IPS-18c (cell line): ENCODE measurements around the gene ANGPTL8.

ENCODE experiments used
- H3K4me3 ChIP-seq: 2 replicates; pipeline ENCODE4 v1.7.0; 2013; ENCODE audit warnings: low read depth, mild to moderate bottlenecking, low read length, moderate library complexity; ENCODE audit not compliant: insufficient read depth
- H3K9me3 ChIP-seq: one replicate; pipeline ENCODE4 v1.6.1; 2013; ENCODE audit warnings: mild to moderate bottlenecking, low read length, moderate library complexity; ENCODE audit not compliant: control insufficient read depth, insufficient read depth

The ANGPTL8 gene, protein sequence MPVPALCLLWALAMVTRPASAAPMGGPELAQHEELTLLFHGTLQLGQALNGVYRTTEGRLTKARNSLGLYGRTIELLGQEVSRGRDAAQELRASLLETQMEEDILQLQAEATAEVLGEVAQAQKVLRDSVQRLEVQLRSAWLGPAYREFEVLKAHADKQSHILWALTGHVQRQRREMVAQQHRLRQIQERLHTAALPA

DNA sequence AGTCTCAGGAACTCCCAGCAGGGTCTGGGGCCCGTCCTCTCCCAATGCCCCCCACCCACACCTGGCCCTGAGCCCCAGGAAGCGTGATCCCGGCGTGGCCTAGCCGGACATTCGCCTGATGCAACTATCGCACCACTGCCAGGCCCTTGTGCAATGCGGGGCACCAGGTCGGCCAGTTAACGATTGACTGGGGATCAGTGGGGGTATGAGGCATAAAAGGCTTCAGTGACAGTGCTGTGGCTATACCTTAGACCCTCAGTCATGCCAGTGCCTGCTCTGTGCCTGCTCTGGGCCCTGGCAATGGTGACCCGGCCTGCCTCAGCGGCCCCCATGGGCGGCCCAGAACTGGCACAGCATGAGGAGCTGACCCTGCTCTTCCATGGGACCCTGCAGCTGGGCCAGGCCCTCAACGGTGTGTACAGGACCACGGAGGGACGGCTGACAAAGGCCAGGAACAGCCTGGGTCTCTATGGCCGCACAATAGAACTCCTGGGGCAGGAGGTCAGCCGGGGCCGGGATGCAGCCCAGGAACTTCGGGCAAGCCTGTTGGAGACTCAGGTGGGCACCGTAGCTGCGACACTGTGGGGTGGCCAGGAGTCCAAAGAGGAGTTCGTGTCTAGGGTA is at the start of gene ANGPTL8:
Gene ANGPTL8 (plus strand): TSS at position 243 of the 624 bp plus-strand sequence. CDS start 19 bp downstream, at position 262.
- Histone ChIP-seq H3K9me3 (no peaks in the 10 kb centered on the region), H3K4me3 (no peak within 1 kb of the TSS)

DNA sequence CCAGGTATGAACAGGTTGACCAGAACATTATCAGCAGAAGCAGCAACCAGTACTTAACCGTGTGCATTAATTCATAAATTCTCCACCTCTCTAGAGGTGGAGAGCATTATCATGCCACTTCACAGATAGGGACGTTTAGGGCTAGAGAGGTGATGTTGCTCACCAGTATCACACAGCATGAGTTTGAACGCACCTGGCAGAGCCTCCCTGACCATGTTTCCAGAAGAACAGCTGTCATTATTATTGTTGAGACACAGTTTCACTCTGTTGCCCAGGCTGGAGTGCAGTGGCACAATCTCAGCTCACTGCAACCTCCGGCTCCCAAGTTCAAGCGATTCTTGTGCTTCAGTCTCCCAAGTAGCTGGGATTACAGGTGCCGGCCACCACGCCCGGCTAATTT is 48.9 kb upstream of the ANGPTL8 start:
- no peak overlapping the region for H3K4me3 ChIP-seq
- no peaks in the 10 kb centered on the region for H3K9me3 ChIP-seq

DNA sequence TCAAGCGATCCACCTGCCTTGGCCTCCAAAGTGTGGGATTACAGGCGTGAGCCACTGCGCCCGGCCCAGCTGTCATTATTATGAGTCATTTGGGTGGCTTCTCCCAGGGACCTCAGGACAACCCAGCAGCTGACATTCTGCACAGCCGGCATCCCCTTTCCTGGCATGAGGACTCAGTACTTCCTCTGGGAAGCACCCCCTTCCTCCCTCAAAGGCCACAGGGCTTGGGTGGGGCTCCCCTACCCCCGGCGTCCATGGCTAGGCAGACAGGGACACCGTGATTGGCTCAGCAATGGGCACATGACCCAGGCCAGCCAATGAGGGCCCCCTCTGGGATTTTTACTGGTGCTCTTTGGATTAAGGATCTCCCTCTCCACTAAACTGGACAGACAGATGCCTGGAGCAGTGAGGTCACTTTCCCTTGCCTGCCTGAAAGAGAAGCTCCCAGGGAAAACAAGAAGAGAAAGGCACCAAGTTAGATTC is 48.1 kb upstream of the ANGPTL8 start:
- H3K4me3 ChIP-seq, result no peak overlapping the region
- H3K9me3 ChIP-seq, result no peaks in the 10 kb centered on the region

DNA sequence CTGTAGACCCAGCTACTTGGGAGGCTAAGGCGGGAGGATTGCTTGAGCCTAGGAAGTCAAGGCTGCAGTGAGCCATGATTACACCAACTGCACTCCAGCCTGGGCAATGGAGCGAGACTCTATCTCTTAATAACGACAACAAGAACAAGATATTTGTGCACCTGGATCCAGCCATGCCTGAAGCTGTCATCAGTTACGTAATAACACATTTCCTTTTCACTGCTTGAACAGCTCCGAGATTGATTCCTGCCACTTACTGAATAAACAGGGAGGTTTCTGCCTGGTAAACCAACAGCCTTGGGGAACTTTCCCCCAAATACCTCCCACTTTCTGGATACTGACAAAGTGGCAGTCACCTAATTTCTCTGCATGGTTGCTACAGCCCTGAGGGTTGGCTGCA is 47.5 kb upstream of the ANGPTL8 start:
- Histone ChIP-seq H3K9me3 (no peaks in the 10 kb centered on the region), H3K4me3 (no peak overlapping the region)

DNA sequence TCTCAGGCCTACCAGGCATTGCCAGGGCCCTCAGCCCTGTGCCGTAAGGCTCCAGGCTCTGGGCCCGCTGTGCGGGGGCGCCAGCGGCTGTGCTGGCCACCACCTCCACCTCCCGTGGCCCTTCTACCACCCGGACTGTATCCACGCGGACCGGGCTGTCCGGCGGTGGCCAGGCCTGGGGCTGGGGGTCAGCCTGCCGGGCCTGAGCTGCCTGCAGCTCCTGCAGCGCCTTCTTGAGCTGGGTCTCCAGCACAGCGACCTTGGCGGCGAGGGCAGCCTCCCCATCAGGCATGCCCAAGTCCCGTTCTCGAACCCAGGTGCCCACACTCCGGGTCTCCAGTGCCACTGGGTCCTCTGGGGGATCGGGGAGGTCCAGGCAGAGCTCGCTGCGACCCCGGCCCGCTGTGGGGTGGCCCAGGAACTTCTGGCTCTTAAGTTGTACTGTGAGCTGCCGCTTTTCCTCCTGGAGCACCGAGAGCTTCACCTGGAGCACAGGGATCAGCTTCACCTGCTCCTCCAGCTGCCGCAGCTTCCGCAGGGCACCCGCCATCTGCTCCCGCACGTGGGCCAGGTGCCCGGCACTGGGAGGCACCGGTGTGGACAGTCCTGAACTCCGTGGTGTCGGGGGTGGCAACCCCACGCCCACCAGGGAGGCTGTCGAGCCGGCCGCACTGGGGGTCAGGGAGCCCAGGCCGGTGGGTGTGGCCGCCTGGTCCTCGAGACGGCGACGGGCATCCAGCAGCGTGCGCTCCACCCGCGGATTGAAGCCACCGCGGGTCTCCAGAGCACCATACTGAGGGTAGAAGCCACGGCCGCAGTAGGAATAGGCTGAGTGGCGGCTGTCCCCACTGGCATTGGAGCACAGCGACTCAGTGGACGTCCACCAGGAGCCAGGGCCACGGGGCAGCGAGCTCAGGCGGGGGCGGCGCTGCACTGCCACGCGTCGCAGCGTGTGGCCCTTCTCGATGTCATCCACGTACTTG is 46.2 kb upstream of the ANGPTL8 start:
- H3K4me3 ChIP-seq, result no peak overlapping the region
- H3K9me3 ChIP-seq, result no peaks in the 10 kb centered on the region

DNA sequence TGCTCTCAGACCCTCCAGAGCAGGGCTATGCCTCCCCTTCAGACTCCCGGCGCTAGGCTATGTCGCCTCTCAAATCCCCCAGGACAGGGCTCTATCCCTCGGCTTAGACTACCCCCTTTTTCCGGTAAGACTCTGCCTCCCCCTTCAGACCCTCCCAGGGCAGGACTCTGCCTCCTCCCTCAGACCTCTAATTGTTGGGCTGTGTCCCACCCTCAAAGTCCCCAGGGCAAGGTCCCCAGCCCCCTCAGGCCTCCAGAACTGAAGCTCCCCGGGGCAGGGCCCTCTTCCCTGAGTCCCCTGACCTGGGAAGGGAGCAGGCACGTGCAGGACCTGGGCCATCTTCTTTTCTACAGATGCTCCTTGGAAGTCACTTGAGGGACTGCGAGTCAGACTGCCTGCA is 45.2 kb upstream of the ANGPTL8 start:
- H3K4me3 ChIP-seq, result no peak overlapping the region
- H3K9me3 ChIP-seq, result no peaks in the 10 kb centered on the region

DNA sequence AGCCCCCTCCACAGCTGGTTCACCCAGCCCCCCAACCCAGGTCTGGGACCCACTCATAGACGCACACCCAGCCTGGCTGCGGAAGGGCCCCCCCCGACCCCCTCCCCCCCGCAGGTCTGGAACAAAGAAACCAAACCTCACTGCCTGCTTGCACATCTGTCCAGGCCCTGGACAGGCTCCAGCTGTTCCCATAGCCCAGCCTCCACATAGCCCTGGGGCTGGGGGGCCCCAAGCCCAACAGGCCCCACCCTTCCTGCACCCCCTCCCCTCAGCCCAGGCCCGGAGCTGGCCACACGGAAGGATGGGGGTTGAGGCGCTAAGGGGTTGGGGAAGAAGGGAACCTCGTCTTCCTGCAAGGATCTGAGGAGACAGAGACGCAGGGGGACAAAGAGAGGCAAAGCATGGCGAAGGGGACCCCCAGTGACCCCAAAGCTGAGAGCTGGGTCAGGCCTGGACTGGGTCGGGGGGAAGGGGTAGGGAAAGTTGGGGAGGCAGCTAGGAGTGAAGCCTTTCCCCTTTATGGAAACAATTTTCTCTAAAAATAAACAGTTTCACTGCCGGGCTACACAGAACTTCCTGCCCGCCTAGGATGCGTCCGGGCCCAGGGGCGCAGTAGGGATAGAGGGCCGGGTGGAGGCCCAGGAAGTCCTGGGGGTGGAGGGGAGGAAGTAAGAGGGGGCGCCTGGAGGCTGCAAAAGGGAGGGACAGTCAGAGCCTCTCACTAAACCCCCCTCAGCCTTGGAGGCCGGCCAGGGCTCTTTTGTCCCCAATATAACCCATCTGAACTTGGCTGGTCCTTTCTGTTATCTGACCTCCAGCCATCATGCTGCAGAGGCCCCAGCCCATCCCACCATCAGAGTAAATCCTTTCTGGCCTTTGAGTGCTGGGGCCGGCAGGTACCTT is 44.5 kb upstream of the ANGPTL8 start:
- no peak overlapping the region for H3K4me3 ChIP-seq
- no peaks in the 10 kb centered on the region for H3K9me3 ChIP-seq

DNA sequence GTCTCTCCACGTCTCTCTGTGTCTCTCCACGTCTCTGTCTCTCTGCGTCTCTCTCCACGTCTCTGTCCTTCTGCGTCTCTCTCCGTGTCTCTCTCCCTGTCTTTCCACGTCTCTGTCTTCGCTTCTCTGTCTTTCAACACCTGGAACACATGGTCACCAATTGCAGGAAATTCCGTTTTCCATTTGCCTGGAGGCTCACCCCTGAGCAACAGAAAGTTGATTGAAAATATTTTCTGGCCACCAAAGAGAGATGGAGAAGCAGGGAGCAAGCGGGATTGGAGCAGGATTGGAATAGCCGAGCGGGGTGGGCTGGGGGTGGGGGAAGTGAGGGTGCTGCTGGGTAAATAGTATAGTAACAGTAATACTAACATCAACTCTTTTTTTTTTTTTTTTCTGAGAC is 43.7 kb upstream of the ANGPTL8 start:
- no peak overlapping the region for H3K4me3 ChIP-seq

DNA sequence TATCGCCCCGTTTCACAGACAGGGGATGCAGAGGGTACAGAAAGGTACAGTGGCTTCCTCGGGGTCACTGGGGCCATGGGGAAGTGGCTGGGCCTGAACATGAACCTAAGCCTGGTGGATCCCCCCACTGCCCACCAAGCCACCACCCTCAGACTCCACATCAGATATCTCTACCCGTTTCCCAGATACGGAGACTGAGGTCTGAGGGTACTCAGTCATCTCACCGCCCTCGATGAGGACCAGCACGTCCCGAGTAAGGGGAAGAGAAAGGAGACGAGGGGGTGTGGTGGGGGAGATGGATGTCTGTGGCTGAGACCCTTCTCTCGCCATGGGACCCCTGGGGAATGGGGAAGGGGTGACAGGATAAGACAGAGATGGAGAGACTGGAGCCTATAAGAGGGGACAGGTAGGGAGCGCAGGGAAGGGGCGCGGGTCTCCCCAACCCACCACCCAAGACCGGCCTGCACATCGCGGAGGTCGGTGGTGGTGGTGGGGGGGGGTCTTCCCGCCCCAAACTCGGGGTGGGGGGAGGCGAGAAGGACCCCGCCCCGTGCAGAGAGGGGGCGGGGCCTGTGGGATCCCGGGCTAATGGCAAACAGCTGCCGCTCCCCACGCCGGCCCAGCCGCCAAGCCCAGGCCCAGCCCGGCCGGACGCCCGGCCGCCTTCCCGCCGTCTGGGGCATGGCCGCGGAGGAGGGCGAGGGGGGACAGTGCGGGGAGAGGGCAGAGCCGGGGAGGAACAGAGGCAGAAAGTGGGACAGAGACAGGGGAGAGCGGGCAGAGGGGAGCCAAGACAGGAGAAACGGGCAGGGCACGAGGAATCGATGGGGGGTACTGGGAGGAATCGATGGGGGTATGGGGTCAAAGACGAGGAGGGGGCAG is 42.8 kb upstream of the ANGPTL8 start:
- peak overlapping the region; percentile 87 for H3K4me3 ChIP-seq

More for the DNA sequence above, 43.7 kb upstream of the ANGPTL8 start:
- H3K9me3 ChIP-seq, result no peaks in the 10 kb centered on the region

DNA sequence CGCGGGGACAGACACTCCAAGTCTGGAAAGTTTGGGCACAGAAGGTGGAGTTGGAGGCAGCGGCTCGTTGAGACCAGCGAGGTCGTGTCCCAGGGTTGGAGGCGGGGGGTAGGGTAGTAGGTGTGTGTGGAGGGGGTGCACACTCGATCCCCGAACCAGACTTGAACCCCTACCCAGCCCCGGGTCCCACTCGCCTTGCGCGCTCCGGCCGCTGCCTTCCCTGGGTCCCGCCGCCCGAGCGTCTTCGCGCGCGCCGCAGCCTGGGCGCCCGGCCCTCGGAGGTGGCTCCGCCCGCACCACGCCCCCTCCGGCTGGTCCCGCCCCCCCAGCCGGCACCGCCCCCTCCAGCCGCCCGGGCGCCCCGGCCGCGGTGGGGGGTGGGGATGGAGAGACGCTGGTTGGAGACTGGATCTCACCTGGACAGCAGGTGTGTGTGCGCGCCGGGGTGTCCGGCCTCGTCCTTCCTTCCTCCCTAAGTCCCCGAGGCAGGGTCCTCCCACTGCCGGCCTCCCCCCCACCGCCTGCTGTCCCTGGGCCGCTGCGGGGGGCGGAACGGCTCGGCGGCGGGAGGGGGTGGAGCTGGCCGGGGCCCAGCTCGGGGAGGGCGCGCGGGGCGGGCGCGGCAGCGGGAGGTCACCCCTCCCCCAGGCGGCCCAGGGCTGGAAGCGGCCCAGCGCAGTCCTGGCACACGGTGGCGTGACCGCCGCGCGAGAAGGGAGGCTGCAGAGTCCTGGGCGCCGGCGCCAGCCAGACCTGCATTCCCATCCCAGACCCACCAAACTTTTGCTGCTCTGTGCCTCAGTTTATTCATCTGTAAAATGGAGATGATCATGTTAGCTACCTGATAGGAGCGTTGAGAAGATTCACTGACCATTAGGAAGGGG is 41.9 kb upstream of the ANGPTL8 start, which contains the start of gene KANK2:
Gene KANK2 (minus strand): TSS at position 255 of the 884 bp plus-strand sequence. CDS start 3,034 bp downstream, outside the sequence.
- Histone ChIP-seq H3K4me3 (peak within 1 kb of the TSS; percentile 87), H3K9me3 (no peaks in the 10 kb centered on the region)

More for the DNA sequence above, 42.8 kb upstream of the ANGPTL8 start:
- H3K9me3 ChIP-seq, result no peaks in the 10 kb centered on the region

DNA sequence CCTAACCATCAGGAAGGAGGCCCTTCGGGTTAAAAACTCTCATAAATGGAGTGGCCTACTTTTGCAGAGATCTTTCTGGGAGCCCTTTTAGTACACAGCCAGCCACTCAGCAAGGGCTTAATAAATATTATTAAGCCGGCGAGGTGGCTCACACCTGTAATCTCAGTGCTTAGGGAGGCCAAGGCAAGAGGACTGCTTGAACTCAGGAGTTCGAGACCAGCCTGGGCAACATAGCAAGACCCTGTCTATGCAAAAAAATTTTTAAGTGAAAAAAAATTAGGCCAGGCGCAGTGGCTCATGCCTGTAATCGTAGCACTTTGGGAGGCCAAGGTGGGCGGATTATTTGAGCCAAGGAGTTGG is 41.3 kb upstream of the ANGPTL8 start:
- Histone ChIP-seq H3K9me3 (no peaks in the 10 kb centered on the region), H3K4me3 (peak overlapping the region; percentile 46; the same call in 1 of the 2 replicates)

DNA sequence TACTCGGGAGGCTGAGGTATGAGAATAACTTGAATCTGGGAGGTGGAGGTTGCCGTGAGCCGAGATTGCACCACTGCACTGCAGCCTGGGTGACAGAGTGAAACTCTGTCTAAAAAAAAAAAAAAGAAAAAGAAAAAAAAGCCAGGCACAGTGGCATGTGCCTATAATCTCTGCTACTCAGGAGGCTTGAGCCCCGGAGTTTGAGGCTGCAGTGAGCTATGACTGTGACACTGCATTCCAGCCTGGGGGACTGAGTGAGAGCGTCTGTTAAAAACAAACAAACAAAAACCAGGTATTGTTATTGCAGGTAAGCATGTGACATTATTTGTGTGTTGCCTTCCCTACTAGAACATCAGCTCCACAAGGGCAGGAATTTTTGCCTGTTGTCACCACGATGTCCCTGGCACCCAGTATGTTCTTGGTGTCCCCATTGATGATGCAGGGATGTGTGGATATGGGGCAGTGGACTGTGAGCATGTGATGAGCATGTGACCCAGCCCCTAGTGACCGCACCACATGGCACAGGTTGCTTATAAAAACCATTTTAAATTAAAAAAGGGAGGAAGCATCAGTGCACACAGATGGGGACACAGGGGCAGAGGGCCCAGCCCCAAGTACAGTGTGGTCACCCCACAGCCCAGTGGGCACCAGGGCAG is 40.5 kb upstream of the ANGPTL8 start:
- Histone ChIP-seq H3K4me3 (no peak overlapping the region), H3K9me3 (no peaks in the 10 kb centered on the region)

DNA sequence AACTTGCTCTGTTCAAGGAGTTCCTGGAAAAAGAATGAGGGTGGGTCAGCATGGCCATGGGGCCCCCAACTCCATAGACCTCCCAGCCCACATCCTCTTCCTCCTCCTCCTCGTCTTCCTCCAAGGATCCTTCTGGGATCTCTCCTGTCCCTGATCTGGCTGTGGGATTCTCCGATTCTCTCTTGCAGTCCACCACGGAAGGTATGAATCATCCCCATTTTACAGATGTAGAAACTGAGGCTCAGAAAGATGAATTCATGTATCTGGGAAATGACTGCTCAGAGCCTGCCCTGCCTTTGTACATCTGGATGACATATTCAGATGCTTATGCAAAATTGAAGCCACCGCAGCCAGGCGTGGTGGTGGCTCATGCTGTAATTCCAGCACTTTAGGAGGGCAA is 39.9 kb upstream of the ANGPTL8 start:
- H3K4me3 ChIP-seq, result no peak overlapping the region
- no peaks in the 10 kb centered on the region for H3K9me3 ChIP-seq

DNA sequence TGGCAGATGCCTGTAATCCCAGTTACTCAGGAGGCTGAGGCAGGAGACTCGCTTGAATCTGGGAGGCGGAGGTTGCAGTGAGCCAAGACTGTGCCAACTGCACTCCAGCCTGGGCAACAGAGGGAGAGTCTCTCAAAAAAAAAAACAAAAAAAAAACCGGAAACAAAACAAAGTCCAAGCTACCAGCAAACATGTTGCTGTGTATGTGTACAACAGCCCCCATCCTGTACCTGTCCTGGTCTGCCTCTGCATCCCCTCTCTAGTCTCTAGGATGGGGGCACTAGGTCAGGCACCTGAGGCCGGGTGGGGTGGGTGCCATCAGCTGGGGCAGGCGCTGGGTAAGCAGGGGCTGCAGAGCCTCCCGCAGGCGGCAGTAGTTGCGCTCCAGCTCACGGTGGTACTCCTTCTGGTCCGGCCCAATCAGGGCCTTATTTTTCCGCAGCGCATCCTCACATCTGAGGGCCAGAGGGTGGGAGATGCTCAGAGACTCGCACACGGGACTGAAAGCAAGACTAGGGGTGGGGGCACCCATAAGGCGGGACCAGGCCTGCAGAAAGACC is 39.3 kb upstream of the ANGPTL8 start:
- no peak overlapping the region for H3K4me3 ChIP-seq

More for the DNA sequence above, 39.3 kb upstream of the ANGPTL8 start:
- no peaks in the 10 kb centered on the region for H3K9me3 ChIP-seq
